GM21529 (cell line): ENCODE data around the gene ARHGAP8.
"Not testable (repeated sequence)": the region's sequence is repeated elsewhere in the genome, so short reads cannot be mapped to it uniquely, and the experiment has no call there.

ENCODE experiments used
- ATAC-seq: cut with Tn5 transposase; IDR thresholded peaks from one replicate; pipeline ENCODE4 v1.9.1; 2021; ENCODE audit not compliant: unreplicated experiment

Gene ARHGAP8

DNA sequence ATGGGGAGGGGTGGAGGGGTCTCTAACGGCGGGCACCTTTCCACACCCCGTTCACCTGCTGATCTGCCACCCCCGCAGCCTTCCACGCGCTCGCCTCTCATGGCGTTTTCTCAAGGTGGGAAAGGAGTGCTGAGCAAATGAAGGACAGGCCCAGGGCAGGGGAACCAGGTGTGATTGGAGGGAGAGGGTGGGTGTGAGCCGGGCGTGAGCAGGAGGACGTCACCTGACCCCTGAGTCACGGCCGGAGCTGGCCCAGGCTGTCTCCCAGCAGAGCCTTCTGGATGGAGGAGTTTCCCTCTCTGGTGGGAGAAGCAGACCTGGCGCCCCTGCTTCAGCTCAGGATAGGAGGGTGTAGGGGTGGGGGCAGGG lies 14.0 kb upstream of the ARHGAP8 start:
- ATAC-seq = no peak

DNA sequence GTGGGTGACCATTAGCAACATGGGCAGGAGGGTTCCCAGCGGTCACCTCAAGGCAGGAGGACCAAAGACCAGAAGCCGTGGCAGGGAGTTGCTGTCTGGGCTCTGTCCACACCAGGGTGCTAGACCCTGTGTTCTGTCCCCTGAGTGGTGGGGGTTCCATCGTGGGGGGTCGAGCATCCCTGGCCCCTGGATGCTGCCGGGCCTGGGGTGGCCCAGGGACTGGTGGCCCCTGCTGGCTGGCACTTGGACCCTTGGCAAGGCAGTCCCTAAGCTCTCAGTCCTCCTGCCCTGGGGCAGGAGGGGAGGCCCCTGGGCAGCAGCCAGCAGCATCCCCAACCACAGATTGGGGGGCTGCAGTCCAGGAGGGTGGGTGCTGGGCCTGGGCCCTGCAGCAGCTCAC lies 13.4 kb upstream of the ARHGAP8 start:
- ATAC-seq = no peak

DNA sequence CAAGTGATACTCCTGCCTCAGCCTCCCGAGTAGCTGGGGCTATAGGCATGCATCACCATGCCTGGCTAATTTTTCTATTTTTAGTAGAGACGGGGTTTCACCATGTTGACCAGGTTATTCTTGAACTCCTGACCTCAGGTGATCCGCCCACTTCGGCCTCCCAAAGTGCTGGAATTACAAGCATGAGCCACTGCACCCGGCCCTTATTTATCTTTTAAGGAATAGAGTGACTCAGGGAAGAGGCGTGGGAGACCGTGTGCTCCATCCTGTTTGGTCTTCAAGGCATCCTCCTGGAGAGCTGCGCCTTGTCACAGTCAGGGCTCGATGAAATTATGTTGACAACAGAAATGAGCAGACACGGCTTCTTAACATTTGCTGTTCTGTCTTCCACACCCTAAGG lies 12.7 kb upstream of the ARHGAP8 start:
- not testable (repeated sequence) for ATAC-seq

DNA sequence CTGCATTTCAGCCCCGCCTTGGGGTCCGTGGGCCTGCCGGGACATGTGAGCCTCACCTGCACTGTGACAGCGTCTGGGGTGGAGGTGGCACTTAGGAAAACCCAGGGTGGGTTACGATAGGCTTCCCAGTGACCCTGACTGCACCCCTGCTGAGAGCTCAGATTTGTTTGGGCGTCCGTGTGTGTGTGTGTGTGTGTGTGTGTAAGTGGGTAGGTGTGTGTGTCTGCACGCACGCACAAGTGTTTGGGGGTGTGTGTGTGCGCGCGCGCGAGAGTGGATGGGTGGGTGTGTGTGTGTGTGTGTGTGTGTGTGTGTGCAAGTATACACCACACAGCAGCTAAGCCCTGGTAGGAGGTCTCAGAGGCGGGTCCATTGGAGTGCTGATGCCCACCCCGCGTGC lies 12.1 kb upstream of the ARHGAP8 start:
- no peak for ATAC-seq

DNA sequence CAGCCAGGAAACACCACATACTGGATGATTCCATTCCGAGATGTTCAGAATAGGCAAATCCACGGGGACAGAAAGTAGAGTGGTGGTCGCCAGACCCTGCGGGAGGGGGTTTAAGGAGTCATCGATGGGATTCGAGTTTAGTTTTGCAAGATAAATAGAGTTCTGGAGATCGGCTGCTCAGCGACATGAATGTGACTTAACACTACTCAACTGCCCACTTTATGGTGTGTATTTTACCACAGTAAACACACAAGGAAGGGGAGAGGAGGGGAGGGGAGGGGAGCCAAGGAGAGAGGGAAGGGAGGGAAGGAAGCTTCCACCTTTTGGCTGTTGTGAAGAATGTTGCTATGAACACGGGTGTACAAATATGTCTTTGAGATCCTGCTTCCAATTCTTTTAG lies 10.4 kb upstream of the ARHGAP8 start:
- no peak for ATAC-seq

DNA sequence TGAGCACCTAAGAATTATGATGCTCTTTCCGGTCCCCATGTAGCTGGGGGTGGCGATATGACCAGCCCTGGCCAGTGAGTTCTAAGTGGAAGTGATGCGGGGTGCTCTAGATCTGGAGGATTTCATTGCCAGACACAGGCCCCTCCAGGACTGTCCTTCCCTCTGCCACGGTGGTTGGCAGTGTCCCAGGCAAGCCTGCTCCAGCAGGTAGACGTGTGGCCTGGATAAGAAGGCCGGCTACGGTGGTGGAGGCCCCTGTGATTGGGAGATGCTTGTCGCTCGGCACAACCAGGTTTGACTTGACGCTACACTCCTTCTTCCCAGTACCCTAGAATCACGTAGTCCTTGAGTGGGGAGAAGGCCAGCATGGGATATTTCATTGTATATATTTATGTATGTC lies 9.1 kb upstream of the ARHGAP8 start:
- ATAC-seq = no peak

DNA sequence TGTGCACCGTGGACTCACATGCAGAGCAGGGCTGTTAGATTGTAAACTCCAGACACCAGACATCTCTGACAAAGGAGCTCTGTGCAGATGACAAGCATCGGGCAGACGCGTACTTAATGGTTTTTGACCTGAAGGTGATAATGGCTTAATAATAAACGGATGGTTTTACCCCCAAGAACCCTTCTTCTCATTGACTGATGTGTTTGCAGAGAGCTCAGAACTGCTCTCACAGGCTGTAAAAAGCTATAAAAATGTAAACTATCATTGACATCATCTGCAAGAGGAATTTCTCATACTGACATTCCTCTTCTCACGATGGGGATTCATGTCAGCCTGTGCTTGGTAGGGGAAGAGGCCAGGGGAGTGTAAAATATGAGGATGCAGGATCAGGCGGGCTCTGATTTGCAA lies 8.6 kb upstream of the ARHGAP8 start:
- ATAC-seq = no peak

DNA sequence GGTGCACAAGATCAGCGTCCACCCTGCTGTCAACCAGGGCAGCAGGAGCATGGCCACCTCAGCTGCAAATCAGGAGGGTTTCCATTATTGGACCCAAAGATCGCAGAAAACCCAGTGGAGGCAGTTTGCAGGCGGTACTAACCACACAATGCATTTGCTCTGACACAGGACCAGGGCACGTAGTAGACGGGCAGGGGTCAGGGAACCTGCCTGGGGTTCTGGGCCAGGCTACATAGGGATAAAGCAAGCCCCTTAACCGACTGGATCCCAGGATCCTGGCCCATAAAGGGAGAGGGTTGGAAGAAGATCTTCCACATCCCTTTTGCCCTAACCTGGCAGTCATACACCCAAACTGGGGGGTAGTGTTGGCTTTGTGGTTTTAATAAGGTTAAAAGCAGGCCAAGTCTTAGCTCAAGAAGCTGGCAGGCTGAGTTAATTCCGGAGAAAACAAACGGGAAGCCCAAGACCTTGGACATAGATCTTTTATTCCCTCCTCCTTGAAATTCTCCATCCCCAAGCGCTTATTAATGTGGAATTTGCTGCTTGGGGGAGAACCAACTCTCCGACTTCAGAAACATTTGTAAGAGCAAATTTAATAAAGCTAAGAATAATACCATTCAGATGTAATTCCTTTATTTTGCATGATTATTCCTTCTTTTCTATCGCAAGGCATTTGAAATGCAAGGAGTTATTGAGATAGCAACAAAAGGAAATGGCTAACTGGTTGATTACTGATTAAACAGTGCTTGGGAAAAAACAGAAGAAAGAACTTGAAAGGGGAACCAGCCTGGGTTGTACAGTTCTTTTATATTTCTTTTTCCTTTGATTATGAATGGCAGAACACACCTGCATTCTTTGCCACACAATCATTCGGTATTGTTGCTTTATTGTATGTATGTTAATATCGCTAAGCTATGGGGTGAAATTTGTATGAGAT lies 6.3 kb upstream of the ARHGAP8 start:
- no peak for ATAC-seq

DNA sequence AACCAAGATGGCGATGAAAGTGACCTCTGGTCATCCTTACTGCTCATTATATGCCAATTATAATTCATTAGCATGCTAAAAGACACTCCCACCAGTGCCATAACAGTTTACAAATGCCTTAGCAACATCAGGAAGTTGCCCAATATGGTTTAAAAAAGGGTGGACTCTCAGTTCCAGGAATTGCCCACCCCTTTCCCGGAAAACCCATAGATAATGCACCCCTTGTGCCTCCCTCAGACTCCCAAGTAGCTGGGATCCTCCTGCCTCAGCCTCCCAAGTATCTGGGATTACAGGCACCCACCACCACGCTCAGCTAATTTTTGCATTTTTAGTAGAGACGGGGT lies 4.6 kb upstream of the ARHGAP8 start:
- ATAC-seq = not testable (repeated sequence)

DNA sequence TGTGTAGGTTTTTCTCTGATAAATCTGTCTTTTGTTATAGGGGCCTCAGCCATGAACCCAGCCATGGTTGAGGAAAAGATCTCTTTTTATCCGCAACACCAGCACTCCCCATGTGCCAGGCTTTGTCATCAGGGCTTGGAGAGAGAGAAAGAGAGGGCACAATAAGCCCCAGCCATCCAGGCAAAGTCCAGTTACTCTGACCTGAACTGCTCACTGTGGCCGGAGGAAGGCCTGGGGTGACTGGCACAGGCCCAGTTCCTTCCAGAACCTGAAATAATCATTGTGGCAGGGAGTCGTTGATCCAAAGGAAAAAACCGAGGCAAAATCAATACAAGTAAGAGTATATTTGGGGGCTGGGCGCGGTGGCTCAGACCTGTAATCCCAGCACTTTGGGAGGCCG lies 3.9 kb upstream of the ARHGAP8 start:
- ATAC-seq = no peak

DNA sequence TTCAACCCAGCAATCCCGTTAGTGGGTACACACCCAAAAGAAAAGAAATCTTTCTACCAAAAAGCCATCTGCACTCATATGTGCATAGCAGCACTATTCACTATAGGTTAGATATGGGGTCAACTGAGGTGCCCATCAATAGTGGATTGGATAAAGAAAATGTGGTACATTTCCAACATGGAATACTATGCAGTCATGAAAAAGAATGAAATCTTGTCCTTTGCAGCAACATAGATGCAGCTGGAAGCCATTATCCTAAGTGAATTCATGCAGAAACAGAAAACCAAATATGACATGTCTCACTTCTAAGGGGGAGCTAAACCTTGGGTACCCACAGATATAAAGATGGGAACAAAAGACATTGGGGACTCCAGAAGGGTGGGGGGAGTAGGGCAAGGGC lies 1.9 kb upstream of the ARHGAP8 start:
- ATAC-seq = no peak

DNA sequence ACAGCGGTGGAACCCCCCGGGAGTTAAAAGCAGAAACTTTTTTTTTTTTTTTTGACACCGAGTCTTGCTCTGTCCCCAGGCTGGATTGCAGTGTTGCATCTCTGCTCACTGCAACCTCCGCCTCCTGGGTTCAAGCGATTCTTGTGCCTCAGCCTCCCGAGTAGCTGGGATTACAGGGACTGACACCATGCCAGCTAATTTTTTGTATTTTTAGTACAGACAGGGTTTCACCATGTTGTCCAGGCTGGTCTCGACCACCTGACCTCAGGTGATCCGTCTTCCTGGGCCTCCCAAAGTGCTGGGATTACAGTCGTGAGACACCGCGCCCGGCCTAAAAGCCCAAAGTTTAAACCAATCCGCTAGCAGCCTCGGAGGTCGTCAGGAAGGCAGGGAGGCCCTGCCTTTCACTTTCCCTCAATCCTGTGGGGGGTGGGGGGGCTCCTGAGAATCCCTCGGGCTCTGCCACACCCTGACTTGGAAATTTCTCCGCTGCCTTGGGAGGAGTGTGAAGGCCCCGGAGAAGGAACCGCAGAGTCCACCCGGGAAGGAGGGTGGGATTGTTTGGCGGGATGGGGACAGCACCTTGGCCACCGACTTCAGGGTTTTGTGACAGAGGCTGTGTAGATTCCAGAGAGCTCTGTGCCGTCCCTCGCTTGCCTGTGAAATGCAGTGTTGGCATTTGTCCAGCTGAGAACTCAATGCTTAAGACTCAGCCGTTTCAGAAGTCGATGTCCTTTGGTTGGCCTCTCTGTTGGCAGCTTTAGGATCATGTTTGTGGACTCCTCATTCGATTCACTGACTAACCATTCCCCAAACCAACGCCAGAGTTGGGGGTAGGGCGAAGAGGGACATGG lies 1.0 kb downstream of the ARHGAP8 start:
- ATAC-seq = no peak

DNA sequence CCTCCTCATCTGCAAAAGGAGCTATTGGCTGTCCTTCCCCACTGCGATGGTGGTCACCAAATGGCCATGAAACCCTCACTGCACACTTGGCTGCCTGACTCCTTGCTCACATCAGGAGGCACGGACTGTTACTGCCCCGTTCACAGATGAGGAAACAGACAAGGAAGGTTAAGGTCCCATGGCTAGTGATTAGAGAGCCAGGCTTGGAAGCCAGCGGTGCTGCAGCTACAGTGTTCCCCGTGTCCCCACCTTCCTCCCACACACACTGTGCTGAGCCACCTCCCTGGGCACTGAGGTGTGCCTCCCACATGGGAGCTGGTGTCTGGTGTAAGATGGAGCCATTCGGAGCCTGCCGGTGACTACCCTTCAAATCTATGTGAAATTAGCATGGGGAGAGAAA lies 2.6 kb downstream of the ARHGAP8 start:
- no peak for ATAC-seq

DNA sequence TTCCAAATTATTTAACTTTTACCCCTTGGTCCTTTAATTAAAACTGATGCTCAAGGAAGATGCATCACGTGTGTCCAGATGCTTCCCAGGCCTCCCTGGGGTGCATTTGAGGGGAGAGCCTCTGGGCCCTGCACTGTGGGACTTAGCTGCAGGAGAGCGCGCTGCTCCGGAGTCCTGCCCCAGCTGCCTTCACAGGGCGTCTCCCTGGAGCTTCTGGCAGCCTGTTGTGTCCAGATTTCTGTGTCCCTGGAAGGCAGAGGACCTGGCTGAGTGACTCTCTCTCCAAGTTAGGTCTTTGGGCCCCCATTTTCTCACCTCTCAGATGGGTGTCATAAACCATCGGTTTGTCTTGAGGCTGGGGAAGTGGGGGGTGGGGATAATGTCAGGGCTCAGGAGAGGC lies 3.0 kb downstream of the ARHGAP8 start:
- no peak for ATAC-seq

DNA sequence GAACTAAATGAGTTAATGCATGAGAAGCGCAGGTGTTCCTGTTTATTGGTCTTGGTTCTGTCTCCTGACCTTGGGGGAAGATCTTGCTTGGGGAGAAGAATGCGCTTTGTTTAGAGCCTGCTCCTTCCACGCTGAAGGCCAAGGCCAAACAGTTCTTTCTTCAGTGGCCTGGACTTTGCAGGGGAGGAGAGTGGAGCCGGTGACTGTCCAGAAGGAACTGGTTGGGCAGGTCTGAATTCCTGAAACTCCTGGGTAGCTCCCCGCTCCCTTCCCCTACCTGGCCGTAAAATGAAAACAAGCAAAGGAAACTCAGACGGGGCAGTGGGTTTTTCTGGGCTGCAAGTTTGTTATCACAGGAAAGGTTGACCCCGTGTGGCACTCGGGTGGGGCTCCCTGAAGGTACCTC lies 3.6 kb downstream of the ARHGAP8 start:
- no peak for ATAC-seq

DNA sequence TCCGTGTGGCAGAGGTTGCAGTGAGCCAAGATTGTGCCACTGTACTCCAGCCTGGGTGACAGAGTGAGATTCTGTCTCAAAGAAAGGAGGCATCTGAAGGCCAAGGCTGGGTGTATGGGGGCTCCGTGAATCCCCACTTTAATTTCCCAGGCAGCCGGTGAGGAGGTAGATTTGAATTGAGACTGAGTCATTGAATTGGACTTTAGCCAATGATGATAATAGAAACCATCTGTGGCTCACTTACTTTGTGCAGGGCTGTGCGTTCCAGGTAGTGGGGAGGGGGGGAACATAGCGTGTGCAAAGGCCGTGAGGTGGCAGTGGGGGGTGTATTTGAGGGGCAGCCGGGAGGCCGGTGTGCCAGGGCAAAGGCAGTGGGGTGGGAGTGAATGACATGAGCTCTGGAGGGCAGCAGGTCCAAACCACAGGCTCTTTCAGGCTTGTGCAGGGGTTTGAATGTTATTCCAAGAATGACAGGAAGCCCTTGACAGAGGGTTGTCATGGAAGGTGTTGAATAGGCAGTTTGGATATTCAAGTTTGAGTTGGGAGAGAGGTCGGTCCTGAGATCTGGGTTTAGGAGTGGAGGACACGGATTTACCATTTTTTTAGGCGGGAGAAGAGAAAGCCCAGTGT lies 6.1 kb downstream of the ARHGAP8 start:
- no peak for ATAC-seq

DNA sequence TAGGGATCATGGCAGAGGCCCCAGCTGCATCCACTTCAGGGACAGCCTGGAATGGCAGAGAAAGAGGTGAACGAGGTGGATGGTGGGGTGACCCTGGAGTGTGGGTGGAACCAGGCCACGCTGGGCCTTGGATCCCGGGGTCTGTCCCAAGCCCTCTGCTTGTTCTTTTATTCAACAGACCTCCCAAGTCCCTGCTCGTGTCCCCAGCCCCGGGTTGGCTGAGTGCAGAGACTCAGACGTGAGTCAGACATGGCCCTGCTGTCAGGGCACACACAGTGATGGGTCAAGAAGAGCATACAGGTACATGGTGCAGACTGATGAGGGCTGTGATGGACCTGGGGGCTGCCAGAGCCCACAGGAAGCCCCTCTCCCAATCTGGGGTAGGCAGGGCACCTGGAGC lies 6.6 kb downstream of the ARHGAP8 start:
- ATAC-seq = no peak

DNA sequence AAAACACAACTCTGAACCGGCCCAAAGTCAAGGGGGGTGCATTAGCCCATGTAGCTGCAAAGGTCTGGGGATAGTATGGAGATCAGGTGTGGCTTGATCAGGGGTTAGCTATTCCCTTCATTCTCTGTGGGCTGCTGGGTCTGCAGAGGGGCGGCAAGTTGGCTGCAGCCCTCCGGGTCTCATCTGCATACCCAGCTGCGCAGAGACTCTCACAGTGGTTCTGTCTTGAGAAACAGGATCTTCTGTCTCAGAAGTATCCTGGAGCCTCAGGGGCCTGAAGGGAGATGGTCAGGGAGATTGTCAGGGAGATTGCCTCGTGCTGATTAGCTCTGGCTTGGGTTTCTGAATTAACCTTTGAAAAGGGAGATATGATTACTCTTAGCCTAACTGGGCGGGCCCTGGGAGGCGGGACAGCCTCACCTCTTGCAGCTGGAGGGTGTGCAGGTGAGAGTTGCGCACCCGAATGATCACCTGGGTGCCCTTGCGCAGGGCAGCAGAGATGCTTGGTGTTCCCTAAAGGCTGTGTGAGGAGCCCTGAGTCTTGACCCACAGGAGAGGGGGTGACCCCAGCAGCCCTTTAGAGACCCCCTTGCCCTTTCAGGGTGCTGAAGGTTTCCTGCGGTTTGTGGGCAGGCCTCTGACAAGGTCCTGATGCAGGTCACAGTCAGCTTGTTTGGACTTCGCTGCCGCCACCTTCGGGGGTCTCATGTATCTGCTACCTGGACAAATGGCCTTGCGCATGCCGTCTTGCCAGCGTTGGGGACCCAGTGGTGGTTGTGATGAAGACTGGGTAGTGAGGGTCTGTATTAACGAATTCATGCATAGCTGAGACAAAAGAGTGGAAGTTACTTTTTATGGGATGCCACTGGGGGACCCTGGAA lies 7.3 kb downstream of the ARHGAP8 start:
- no peak for ATAC-seq

DNA sequence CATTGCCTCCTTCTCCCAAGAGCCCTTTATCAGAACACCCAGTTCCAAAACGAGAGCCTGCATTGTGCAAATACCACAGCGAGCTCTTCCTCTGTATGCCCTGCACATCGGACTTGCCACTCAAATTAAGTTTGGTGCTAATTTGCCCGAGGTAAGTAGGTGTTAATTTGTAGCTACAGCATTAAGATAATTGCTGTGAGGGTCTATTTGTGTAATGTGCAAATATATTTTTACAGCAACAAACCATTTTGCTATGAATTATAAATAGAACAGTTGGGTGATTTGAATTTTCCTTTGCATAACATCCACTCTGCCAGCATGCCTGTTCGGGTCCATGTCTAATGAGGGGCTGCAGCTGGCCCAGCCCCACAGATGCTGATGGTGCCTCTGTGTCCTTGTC lies 8.1 kb downstream of the ARHGAP8 start:
- ATAC-seq = no peak

DNA sequence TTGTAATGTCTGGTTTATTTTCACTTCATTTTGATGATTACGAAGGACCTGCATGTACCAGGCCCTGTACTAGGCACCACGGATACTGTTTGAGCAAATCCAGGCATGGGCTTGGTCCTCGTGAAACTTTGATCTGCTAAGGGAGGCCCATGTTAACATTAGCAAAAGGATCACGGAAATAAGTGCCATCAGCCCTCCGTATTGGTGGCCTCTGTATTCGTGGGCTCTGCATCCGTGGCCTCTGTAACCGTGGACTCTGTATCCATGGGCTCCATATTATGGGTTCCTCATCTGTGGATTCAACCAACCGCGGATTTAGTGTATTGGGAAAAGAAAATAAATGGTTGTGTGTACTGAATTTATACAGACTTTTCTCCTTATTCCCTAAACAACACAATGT lies 8.7 kb downstream of the ARHGAP8 start:
- ATAC-seq = no peak

DNA sequence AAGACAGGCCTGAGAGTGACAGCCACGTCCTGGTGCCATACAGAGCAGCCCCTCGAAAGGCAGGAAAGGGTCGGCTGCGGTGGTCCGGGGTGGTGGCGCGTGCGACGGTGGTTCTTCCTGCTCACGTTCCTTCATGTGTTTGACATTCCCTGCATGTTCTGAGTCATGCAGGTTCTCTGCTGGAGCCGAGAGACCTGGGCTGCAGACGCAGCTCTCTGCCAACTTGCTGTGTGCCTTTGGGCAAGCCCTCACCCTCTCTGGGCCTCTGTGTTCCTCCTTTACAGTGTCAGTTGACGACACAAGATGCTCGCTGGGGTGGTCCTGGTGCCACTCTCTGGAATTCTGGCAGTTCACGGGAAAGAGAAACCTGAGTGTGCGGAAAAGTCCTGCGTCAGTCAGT lies 12.0 kb downstream of the ARHGAP8 start:
- ATAC-seq = no peak
